ENCODE results near the gene PRAMEF11. TPM values are rescaled to one million over a fixed set of nuclear protein-coding genes. Genes with fewer than 3 reads are reported as not detected.

Gene PRAMEF11
- total RNA-seq, 1 donor from 2014 or later, result not detected

DNA sequence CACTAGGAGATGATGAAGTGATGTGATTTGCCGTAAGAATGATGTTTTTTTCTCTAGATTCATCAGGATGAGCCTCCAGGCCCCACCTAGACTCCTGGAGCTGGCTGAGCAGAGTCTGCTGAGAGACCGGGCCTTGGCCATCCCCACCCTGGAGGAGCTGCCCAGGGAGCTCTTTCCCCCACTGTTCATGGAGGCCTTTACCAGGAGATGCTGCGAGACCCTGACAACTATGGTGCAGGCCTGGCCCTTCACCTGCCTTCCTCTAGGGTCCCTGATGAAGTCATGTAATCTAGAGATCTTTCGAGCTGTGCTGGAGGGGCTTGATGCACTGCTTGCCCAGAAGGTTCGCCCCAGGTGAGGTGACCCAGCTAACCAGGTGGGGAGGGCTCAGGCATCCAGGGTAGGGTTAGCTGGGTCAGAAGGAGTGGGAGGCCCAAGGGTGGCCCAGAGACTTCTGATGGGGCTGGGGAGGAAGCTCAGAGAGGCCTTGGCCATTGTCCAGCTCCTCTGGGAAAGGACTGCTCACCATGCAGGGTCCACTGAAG, 56.3 kb downstream of the PRAMEF11 start:
- intact Hi-C loops (cut with micrococcal nuclease), result no loop called here

Other genes with a start within 250 kb of the PRAMEF11 start
- gene DHRS3, start 213.2 kb downstream of the PRAMEF11 start, total RNA-seq, result 44.8 and 46.8 TPM in 2 replicates
- gene AADACL4, start 187.3 kb downstream of the PRAMEF11 start, total RNA-seq, result not detected in 2 replicates
- not detected in 2 replicates for gene AADACL3, start 115.3 kb downstream of the PRAMEF11 start, total RNA-seq
- not detected in 2 replicates for gene CFAP107, start 85.2 kb downstream of the PRAMEF11 start, total RNA-seq
- not detected in 2 replicates for gene PRAMEF12, start 57.7 kb downstream of the PRAMEF11 start, total RNA-seq
- not detected in 2 replicates for gene PRAMEF1, start 40.0 kb downstream of the PRAMEF11 start, total RNA-seq
- gene HNRNPCL1, start 17.3 kb upstream of the PRAMEF11 start, total RNA-seq, result not detected in 2 replicates
- gene PRAMEF2, start 25.7 kb upstream of the PRAMEF11 start, total RNA-seq, result not detected in 2 replicates
- not detected in 2 replicates for gene PRAMEF4, start 54.8 kb upstream of the PRAMEF11 start, total RNA-seq
- gene PRAMEF10, start 66.9 kb upstream of the PRAMEF11 start, total RNA-seq, result not detected in 2 replicates
- not detected in 2 replicates for gene PRAMEF7, start 85.2 kb upstream of the PRAMEF11 start, total RNA-seq
- not detected in 2 replicates for gene PRAMEF6, start 116.2 kb upstream of the PRAMEF11 start, total RNA-seq
- gene PRAMEF27, start 225.2 kb upstream of the PRAMEF11 start, total RNA-seq, result not detected in 2 replicates
- gene HNRNPCL3, start 229.4 kb upstream of the PRAMEF11 start, total RNA-seq, result not detected in 2 replicates
- not detected in 2 replicates for gene PRAMEF25, start 239.4 kb upstream of the PRAMEF11 start, total RNA-seq

Measured in T-helper 2 cell treated with Interferon-gamma antibody and Interleukin-4, amounts not matched to agents 100 ng/mL and 5 ng/mL, for 36 hours (primary cell).